Thyroid gland (tissue), 4 donors: ENCODE measurements around the gene GLIS1. TPM values are rescaled to one million over a fixed set of nuclear protein-coding genes. Genes with fewer than 3 reads are reported as not detected.

Experiments
- DNase-seq, 2 donors: peaks; one replicate each; pipeline ENCODE4 v3.0.0-alpha.2; 2019
- H3K27ac ChIP-seq, 3 donors: fragments of 200-600 bp; sonication (generic); 1 replicate in 2 of 3; 2 replicates in 1 of 3; pipeline ENCODE4 v1.5.1; 2016 to 2019; ENCODE audit warnings: mild to moderate bottlenecking in 1 of 3, moderate library complexity in 1 of 3
- H3K27me3 ChIP-seq: fragments of 200-600 bp; sonication (generic); one replicate; pipeline ENCODE4 v1.5.1; 2019
- H3K36me3 ChIP-seq, 2 donors: fragments of 200-600 bp; sonication (generic); one replicate each; pipeline ENCODE4 v1.5.1; 2016 to 2019
- H3K4me1 ChIP-seq, 2 donors: fragments of 200-600 bp; sonication (generic); one replicate each; pipeline ENCODE4 v1.5.1; 2017 to 2019
- H3K4me3 ChIP-seq, 3 donors: fragments of 200-600 bp; sonication (generic); replicated peaks in 1 of 3; 1 replicate in 2 of 3; 2 replicates in 1 of 3; pipeline ENCODE4 v1.5.1; 2016; ENCODE audit warnings: mild to moderate bottlenecking in 1 of 3
- H3K9me3 ChIP-seq: fragments of 200-600 bp; sonication (generic); one replicate; pipeline ENCODE4 v1.5.1; 2017
- POLR2A ChIP-seq, 2 donors: fragments of 450-650 bp; IDR thresholded peaks; one replicate each; pipeline ENCODE4 v1.6.1; 2017; ENCODE audit warnings: antibody characterized with exemption in 2 of 2, mild to moderate bottlenecking in 2 of 2, moderate library complexity in 1 of 2
- WGBS, 2 donors: methylation state at CpG; one replicate each; pipeline ENCODE4 v1.1.5; 2017; 5-methylcytosine and 5-hydroxymethylcytosine counted together
- intact Hi-C: fragments of 100-400 bp; cut with DNase I; formaldehyde crosslinking; loops from one replicate; pipeline ENCODE4 v1.15.1; 2023
- total RNA-seq, 4 donors: library from RNA; depleted of rRNA; stranded (reverse); fragments of >200 nt; gene quantifications; one replicate each; pipeline ENCODE4 v1.2.3, GENCODE V29; 2016
- TF ChIP-seq, protein P1 (sequence below), 6 experiments: fragments of 200-600 bp in 3 of 6; fragments of 450-650 bp in 3 of 6; sonication (generic) in 3 of 6; IDR thresholded peaks; one replicate each; pipeline ENCODE4 v1.5.1; 2016 to 2019; ENCODE audit warnings: antibody characterized with exemption in 6 of 6, mild to moderate bottlenecking in 2 of 6, inconsistent platforms in 1 of 6, moderate library complexity in 1 of 6

GLIS1 gene
- total RNA-seq, 4 donors from 2014 or later = 0.29 TPM; not detected in 3

GRCh38 chr1:53563611-53564010, 175.4 kb downstream of the GLIS1 start:
- Histone ChIP-seq H3K36me3 (no peaks in the 10 kb centered on the region), H3K4me3 (no peak overlapping the region), H3K9me3 (no peaks in the 10 kb centered on the region), H3K4me1 (no peaks in the 10 kb centered on the region), H3K27me3 (no peaks in the 10 kb centered on the region), H3K27ac (no peak overlapping the region)
- intact Hi-C loops = no loop called here
- WGBS, 2 donors = 59 to 74% methylated on average over 4 of the region's 4 CpGs
- DNase-seq = no peak
- TF ChIP-seq, protein P1, sequence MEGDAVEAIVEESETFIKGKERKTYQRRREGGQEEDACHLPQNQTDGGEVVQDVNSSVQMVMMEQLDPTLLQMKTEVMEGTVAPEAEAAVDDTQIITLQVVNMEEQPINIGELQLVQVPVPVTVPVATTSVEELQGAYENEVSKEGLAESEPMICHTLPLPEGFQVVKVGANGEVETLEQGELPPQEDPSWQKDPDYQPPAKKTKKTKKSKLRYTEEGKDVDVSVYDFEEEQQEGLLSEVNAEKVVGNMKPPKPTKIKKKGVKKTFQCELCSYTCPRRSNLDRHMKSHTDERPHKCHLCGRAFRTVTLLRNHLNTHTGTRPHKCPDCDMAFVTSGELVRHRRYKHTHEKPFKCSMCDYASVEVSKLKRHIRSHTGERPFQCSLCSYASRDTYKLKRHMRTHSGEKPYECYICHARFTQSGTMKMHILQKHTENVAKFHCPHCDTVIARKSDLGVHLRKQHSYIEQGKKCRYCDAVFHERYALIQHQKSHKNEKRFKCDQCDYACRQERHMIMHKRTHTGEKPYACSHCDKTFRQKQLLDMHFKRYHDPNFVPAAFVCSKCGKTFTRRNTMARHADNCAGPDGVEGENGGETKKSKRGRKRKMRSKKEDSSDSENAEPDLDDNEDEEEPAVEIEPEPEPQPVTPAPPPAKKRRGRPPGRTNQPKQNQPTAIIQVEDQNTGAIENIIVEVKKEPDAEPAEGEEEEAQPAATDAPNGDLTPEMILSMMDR (IDR thresholded peaks at IDR 0.05) = no peak
- no peak for TF ChIP-seq POLR2A (IDR thresholded peaks at IDR 0.05)

DNA sequence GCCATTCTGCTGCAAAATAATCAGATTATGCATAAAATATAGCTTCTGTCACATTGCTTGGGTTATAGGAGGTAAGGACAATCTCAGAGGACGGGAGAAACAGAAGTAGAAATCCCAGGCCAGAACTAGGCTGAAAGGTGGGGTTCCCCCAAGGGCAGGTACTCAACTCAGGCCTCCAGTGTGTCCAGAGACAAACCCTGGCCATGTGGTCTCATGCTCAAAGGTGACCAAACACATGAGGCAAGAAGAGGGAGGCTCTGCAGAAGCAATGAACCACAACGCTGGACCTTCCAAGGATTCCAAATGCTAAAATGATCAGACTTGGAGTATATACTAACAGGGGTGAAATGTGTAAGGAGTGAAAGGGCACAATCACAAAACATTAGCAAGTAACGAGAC, 176.0 kb downstream of the GLIS1 start:
- intact Hi-C loops = no loop called here
- DNase-seq = no peak
- H3K9me3 ChIP-seq = no peaks in the 10 kb centered on the region
- no peaks in the 10 kb centered on the region for H3K27me3 ChIP-seq
- no peak for TF ChIP-seq POLR2A (IDR thresholded peaks at IDR 0.05)
- TF ChIP-seq, protein P1 (IDR thresholded peaks at IDR 0.05) = no peak
- H3K27ac ChIP-seq = no peak overlapping the region
- H3K4me3 ChIP-seq = no peak overlapping the region
- 85 to 89% methylated on average over 3 of the region's 3 CpGs for WGBS, 2 donors
- no peaks in the 10 kb centered on the region for H3K36me3 ChIP-seq
- no peaks in the 10 kb centered on the region for H3K4me1 ChIP-seq

GRCh38 chr1:53562291-53562980, 176.5 kb downstream of the GLIS1 start:
- Histone ChIP-seq H3K36me3 (no peaks in the 10 kb centered on the region), H3K9me3 (no peaks in the 10 kb centered on the region), H3K4me1 (no peaks in the 10 kb centered on the region), H3K27me3 (no peaks in the 10 kb centered on the region), H3K27ac (no peak overlapping the region), H3K4me3 (no peak overlapping the region)
- TF ChIP-seq POLR2A (IDR thresholded peaks at IDR 0.05) = no peak
- TF ChIP-seq, protein P1 (IDR thresholded peaks at IDR 0.05) = no peak
- intact Hi-C loops = no loop called here
- no peak for DNase-seq
- WGBS, 2 donors = 79 to 80% methylated on average over 14 of the region's 14 CpGs

DNA sequence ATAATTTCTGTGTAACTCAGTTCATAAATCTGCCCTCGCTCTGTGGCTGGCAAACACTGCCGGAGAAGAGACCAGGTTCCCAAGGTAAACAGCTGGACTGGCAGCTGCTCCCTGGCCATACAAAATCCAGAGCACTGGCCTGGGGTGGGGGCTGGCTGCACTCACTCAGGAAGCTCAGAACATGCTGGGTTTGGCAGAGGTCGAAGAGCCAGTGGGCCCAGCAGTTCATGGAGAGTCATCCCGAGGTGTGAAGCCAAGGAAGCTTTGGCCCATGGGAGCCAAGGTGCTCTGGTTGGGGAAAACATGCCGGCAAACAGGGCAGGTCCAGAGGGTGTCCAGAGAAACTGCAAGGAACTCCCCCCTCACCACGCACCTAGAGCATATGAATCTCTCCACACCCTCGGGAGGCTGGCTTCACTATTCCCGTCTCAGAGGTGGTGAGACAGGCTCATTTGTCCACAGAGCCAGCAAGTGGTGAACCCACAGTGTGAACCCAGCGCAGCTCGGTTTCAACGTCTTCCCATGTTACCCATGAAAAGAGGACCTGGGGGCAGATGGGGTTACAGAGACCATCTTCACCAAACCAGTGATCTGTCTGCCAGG, 177.4 kb downstream of the GLIS1 start:
- Histone ChIP-seq H3K36me3 (no peaks in the 10 kb centered on the region), H3K9me3 (no peaks in the 10 kb centered on the region), H3K27me3 (no peaks in the 10 kb centered on the region), H3K4me1 (no peaks in the 10 kb centered on the region), H3K27ac (no peak overlapping the region), H3K4me3 (no peak overlapping the region)
- DNase-seq = no peak
- intact Hi-C loops = no loop called here
- TF ChIP-seq, protein P1 (IDR thresholded peaks at IDR 0.05) = no peak
- TF ChIP-seq POLR2A (IDR thresholded peaks at IDR 0.05) = no peak
- 79 to 87% methylated on average over 5 to 11 of the region's 11 CpGs for WGBS, 2 donors
